ENCODE results near the gene EPG5. TPM values are rescaled to one million over a fixed set of nuclear protein-coding genes. Genes with fewer than 3 reads are reported as not detected.

Gene EPG5
- 64.4 and 123 TPM in 2 replicates for total RNA-seq (2011; cell fraction: chromatin; rRNA removed; ENCODE audit: low replicate concordance)
- total RNA-seq (2011; cell fraction: nucleolus; rRNA removed): 26.0 and 39.5 TPM in 2 replicates
- total RNA-seq (2011; cell fraction: nucleoplasm; rRNA removed): 48.6 and 49.2 TPM in 2 replicates
- 4.0 and 5.1 TPM in 2 replicates for total RNA-seq (2014; rRNA removed)
- total RNA-seq (2014; rRNA removed; fragmentation: Illumina TruSeq; extraction: Trizol): 7.9 and 10.2 TPM in 2 replicates
- total RNA-seq (2015; rRNA removed; fragmentation: Illumina TruSeq; extraction: Trizol): 5.8 and 7.6 TPM in 2 replicates
- total RNA-seq (2021): 9.0 and 9.1 TPM in 2 replicates
- 9.7 and 10.7 TPM in 2 replicates for polyA plus RNA-seq (2011; rRNA removed)
- polyA plus RNA-seq (2011; cell fraction: cytosol; rRNA removed): 8.3 and 9.0 TPM in 2 replicates
- 21.6 and 29.3 TPM in 2 replicates for polyA plus RNA-seq (2011; cell fraction: nucleus; rRNA removed)
- polyA plus RNA-seq (2012): 3.6 and 5.3 TPM in 2 replicates
- polyA plus RNA-seq (2014; fragmentation: Illumina TruSeq; extraction: Trizol): 5.2 and 5.8 TPM in 2 replicates
- 1 to 10 TPM; 1.3 to 1.4 TPM for polyA plus RNA-seq (2014; fragmentation: Nextera tagmentation; extraction: Ambion mirVana)
- polyA plus RNA-seq (2014; rRNA removed): 4.1 and 6.4 TPM in 2 replicates
- 46.2 and 46.7 TPM in 2 replicates for polyA minus RNA-seq (2011; rRNA and poly(A)+ RNA removed)
- 10.7 and 10.8 TPM in 2 replicates for polyA minus RNA-seq (2011; cell fraction: cytosol; rRNA and poly(A)+ RNA removed)
- 24.5 and 37.9 TPM in 2 replicates for polyA minus RNA-seq (2011; cell fraction: nucleus; rRNA and poly(A)+ RNA removed)
- Bru-seq, nascent RNA: percentile 65 among the genes with signal in this experiment
- BruChase-seq, experiment 1, labeled RNA remaining after a 2-hour chase: percentile 76 among the genes with signal in this experiment
- percentile 79 among the genes with signal in this experiment for BruChase-seq, experiment 2, labeled RNA remaining after a 6-hour chase
- long read RNA-seq, experiment 1, full-length matches to known transcripts: 1 of 9 reads
- long read RNA-seq, experiment 1, partial matches to known transcripts: 4 of 9 reads
- long read RNA-seq, experiment 1, other reads (novel, unspliced or antisense): 4 of 9 reads
- long read RNA-seq, experiment 2: 0 reads
- long read RNA-seq, experiment 3, partial matches to known transcripts: 1 of 1 reads
- long read RNA-seq, experiment 3, other reads (novel, unspliced or antisense): 0 of 1 reads

DNA sequence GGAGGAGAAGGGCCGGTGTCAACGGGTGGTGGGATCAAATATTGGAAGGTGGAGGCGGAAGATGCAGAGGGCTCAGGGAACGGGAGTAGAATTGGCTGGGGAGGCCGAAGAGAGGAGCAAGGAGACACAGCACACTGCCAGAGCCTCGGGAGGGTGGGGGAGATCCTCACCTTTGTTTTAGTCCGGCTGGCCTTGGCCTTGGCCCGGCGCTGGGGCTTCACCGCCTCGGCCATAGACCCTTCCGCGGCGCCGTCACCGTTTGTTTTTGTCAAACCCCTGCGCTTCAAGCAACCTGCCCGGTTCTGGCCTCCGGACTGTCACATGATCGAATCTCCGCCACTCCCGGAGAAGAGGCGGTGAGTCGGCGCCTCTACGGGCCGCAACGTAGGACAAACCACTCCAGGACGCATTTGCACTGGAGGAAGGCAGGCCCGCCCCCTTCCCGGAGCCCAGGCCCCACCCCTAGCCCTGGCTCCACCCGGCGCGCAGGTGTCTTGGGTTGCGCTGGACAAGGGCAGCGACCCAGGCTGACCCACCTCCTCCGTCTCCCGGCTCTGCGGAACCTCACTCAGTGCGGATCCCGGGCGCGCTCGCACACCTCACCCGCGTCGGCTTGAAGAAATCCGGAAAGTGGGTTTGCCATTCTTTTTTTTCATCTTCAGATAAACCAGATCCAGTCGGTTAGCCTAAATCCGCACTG, at the start of gene EPG5:
Gene EPG5, minus strand, starts transcription at position 323 of the 700 bp plus-strand sequence. Its CDS starts 90 bp downstream, at position 233.
- H3K27ac ChIP-seq (ENCODE audit: extremely low read depth, low read depth, low read length): peak within 1 kb of the TSS; percentile 72
- H3K4me1 ChIP-seq (replicated peaks in 1 of 2; ENCODE audit: control insufficient read depth in 2 of 2, insufficient read depth in 2 of 2, low read length in 2 of 2): peaks cover 0 to 4% of the 10 kb centered on the region in 2 experiments; a peak in 2 of 5 replicates
- in situ Hi-C loops (cut with MboI): no loop called here
- no peaks in the 10 kb centered on the region for H3K27me3 ChIP-seq (ENCODE audit: control insufficient read depth in 2 of 2, insufficient read depth in 2 of 2, low read length in 2 of 2)
- peak; percentile 97 for ATAC-seq
- H2AFZ ChIP-seq (ENCODE audit: low read depth, low read length): peak within 1 kb of the TSS; percentile 92
- H4K20me1 ChIP-seq (replicated peaks; ENCODE audit: control insufficient read depth, insufficient read depth, low read length): no peaks in the 10 kb centered on the region
- no peaks in the 10 kb centered on the region for H3K9me3 ChIP-seq (replicated peaks; ENCODE audit: control insufficient read depth, insufficient read depth, low read depth, low read length)
- no peaks in the 10 kb centered on the region for H3K9me1 ChIP-seq (ENCODE audit: control insufficient read depth, insufficient read depth, low read length)
- peak within 1 kb of the TSS; percentile 86 to 96 for H3K9ac ChIP-seq (ENCODE audit: insufficient read depth in 1 of 2, low read depth in 2 of 2, low read length in 2 of 2)
- H3K4me3 ChIP-seq: peak within 1 kb of the TSS; percentile 66
- BruUV-seq (replicated peaks): no TSS peak
- CTCF ChIA-PET (ENCODE audit: low intra/inter-chr PET ratio): no interaction called here
- peaks cover 7% of the 10 kb centered on the region; the same call in 2 of the 3 replicates for H3K36me3 ChIP-seq (ENCODE audit: control insufficient read depth, insufficient read depth, low read length)
- intact Hi-C loops (cut with micrococcal nuclease): no loop called here
- WGBS (ENCODE audit: insufficient coverage, low coverage, missing lambda C conversion rate): 0% methylated on average over 17 of the region's 50 CpGs
- peak; percentile 88 to 94 (median 90) for DNase-seq (ENCODE audit: extremely low read depth in 1 of 4, low spot score in 3 of 4)
- peaks cover 15% of the 10 kb centered on the region for H3K79me2 ChIP-seq (ENCODE audit: control insufficient read depth, insufficient read depth, low read length)
- FAIRE-seq: peak; percentile 92
- POLR2A ChIA-PET: no interaction called here
- H3K4me2 ChIP-seq (ENCODE audit: insufficient read depth, low read length): peak within 1 kb of the TSS; percentile 90
- TF ChIP-seq POLR2AphosphoS5 (IDR thresholded peaks at IDR 0.05; ENCODE audit: control insufficient read depth, insufficient read depth, low read depth, low read length) (peak; percentile 45; the same call in 1 of the 2 replicates), RBFOX2 (IDR thresholded peaks at IDR 0.05; ENCODE audit: low read depth, low read length) (peak; percentile 79), ZNF239 (CRISPR knock-in tag; IDR thresholded peaks at IDR 0.05) (no peak), ZFX (CRISPR knock-in tag; IDR thresholded peaks at IDR 0.05) (peak; percentile 72), HNRNPLL (IDR thresholded peaks at IDR 0.05; ENCODE audit: low read depth, low read length, poor library complexity, severe bottlenecking) (peak; percentile 87), ATF1 (CRISPR knock-in tag; IDR thresholded peaks at IDR 0.05) (no peak), ATF1 (tag; IDR thresholded peaks at IDR 0.05) (peak; percentile 52), NFIC (IDR thresholded peaks at IDR 0.05) (0 out of 2 replicates have a peak, but pooled peaks have one; percentile 13), SIN3A (IDR thresholded peaks at IDR 0.05; ENCODE audit: borderline replicate concordance in 2 of 2, control insufficient read depth in 1 of 2, low read depth in 2 of 2, low read length in 2 of 2) (peak in 1 of 2 experiments; percentile 69; a peak in 1 of 4 replicates), BRD4 (IDR thresholded peaks at IDR 0.05) (no peak), USF1 (CRISPR knock-in tag; IDR thresholded peaks at IDR 0.05) (peak; percentile 91), KLF16 (IDR thresholded peaks at IDR 0.05) (peak; percentile 69; the same call in 1 of the 2 replicates)
- TF ChIP-seq, protein P1, sequence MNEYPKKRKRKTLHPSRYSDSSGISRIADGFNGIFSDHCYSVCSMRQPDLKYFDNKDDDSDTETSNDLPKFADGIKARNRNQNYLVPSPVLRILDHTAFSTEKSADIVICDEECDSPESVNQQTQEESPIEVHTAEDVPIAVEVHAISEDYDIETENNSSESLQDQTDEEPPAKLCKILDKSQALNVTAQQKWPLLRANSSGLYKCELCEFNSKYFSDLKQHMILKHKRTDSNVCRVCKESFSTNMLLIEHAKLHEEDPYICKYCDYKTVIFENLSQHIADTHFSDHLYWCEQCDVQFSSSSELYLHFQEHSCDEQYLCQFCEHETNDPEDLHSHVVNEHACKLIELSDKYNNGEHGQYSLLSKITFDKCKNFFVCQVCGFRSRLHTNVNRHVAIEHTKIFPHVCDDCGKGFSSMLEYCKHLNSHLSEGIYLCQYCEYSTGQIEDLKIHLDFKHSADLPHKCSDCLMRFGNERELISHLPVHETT (CRISPR knock-in tag; conservative IDR thresholded peaks at IDR 0.05 in 1 of 2, IDR thresholded peaks at IDR 0.05 in 1 of 2): peak in 1 of 2 experiments; percentile 70; a peak in 2 of 4 replicates
